ENCODE results near the gene ADAM12. TPM values are rescaled to one million over a fixed set of nuclear protein-coding genes. Genes with fewer than 3 reads are reported as not detected.

Gene ADAM12
- total RNA-seq, 1 experiment from 2014 or later, result 0.24 TPM

DNA sequence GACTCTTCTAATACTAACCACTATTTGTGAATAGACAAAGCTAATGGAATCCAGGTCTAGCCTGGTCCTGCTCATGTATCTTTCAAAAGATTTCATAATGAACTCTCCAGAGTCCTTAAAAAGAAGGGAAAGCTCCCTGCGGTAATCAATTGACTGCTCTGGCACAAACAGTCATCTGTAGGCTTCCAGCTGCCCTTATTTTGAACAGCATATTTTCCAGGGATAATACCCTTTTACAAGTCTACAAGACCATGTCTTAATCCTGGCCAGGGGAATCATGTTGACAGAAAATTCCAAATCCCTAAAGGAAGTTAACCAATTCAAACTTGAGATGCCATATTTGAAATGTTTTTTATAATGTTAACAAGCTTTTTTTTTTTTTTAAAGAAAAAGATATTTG, 34.6 kb downstream of the ADAM12 start:
- no CpG with 5 or more reads among the region's 1 CpG for WGBS (ENCODE audit: extremely low coverage, insufficient read length, low lambda C conversion rate)
- Histone ChIP-seq H4K91ac (ENCODE audit: insufficient read length, low read depth, low read length) (no peak overlapping the region), H3K9me3 (ENCODE audit: control insufficient read depth, low read depth, low read length) (no peaks in the 10 kb centered on the region), H3K79me1 (ENCODE audit: insufficient read depth, low read depth, low read length, poor library complexity, severe bottlenecking) (no peaks in the 10 kb centered on the region), H2AFZ (ENCODE audit: low read length) (no peak overlapping the region), H3K56ac (ENCODE audit: insufficient read length, low read depth, low read length) (no peak overlapping the region), H2BK12ac (ENCODE audit: insufficient read length, low read depth, low read length) (no peak overlapping the region), H2BK15ac (ENCODE audit: low read depth, low read length) (no peak overlapping the region), H3K4me2 (ENCODE audit: insufficient read depth, insufficient read length, low read length) (no peak overlapping the region), H4K5ac (ENCODE audit: insufficient read length, low read depth, low read length) (no peak overlapping the region), H3K4ac (ENCODE audit: low read depth, low read length) (no peak overlapping the region), H2AK5ac (ENCODE audit: insufficient read length, low read length) (no peak overlapping the region), H3K27ac (ENCODE audit: insufficient read length, low read depth, low read length) (no peak overlapping the region), H2BK20ac (ENCODE audit: low read depth, low read length, poor library complexity, severe bottlenecking) (no peak overlapping the region), H2BK5ac (ENCODE audit: insufficient read length, low read length) (no peak overlapping the region), H3K14ac (ENCODE audit: insufficient read depth, low read length) (no peak overlapping the region), H3K23me2 (ENCODE audit: insufficient read length, low read depth, low read length, poor library complexity, severe bottlenecking) (no peaks in the 10 kb centered on the region), H2BK120ac (ENCODE audit: low read depth, low read length, poor library complexity, severe bottlenecking) (no peak overlapping the region), H3K9ac (ENCODE audit: extremely low read depth, insufficient read length, low read length) (no peak overlapping the region), H4K20me1 (ENCODE audit: control insufficient read depth, insufficient read depth, insufficient read length) (no peaks in the 10 kb centered on the region), H3T11ph (ENCODE audit: low read length) (no peak overlapping the region), H3K4me1 (ENCODE audit: insufficient read depth, low read length) (no peaks in the 10 kb centered on the region), H3K79me2 (ENCODE audit: insufficient read depth, low read length) (no peaks in the 10 kb centered on the region), H3K18ac (ENCODE audit: insufficient read length, low read depth, low read length) (no peak overlapping the region), H3K23ac (ENCODE audit: insufficient read length, low read depth, low read length) (no peak overlapping the region), H4K8ac (replicated peaks; ENCODE audit: insufficient read length, low read depth, low read length) (no peak overlapping the region), H3K27me3 (ENCODE audit: insufficient read depth, low read length) (no peaks in the 10 kb centered on the region)
- H3K27me3 Mint-ChIP-seq (ENCODE audit: low read depth), result no peaks in the 10 kb centered on the region; the same call in none of the 2 replicates
- H3K4me3 Mint-ChIP-seq, result no peak overlapping the region
- no peaks in the 10 kb centered on the region for H3K4me1 Mint-ChIP-seq
- peaks cover 26 to 28% of the 10 kb centered on the region in 2 experiments for H3K9me3 Mint-ChIP-seq
- TF ChIP-seq, protein P1, sequence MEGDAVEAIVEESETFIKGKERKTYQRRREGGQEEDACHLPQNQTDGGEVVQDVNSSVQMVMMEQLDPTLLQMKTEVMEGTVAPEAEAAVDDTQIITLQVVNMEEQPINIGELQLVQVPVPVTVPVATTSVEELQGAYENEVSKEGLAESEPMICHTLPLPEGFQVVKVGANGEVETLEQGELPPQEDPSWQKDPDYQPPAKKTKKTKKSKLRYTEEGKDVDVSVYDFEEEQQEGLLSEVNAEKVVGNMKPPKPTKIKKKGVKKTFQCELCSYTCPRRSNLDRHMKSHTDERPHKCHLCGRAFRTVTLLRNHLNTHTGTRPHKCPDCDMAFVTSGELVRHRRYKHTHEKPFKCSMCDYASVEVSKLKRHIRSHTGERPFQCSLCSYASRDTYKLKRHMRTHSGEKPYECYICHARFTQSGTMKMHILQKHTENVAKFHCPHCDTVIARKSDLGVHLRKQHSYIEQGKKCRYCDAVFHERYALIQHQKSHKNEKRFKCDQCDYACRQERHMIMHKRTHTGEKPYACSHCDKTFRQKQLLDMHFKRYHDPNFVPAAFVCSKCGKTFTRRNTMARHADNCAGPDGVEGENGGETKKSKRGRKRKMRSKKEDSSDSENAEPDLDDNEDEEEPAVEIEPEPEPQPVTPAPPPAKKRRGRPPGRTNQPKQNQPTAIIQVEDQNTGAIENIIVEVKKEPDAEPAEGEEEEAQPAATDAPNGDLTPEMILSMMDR (conservative IDR thresholded peaks at IDR 0.05), result no peak
- H3K36me3 Mint-ChIP-seq (ENCODE audit: insufficient read depth in 1 of 3, low read depth in 3 of 3), result peaks cover 15 to 27% (median 18%) of the 10 kb centered on the region in 3 experiments
- no peak overlapping the region for H3K27ac Mint-ChIP-seq
- no peak for DNase-seq

All from H9 (cell line).